ENCODE results near the gene LRRC14B.

DNA sequence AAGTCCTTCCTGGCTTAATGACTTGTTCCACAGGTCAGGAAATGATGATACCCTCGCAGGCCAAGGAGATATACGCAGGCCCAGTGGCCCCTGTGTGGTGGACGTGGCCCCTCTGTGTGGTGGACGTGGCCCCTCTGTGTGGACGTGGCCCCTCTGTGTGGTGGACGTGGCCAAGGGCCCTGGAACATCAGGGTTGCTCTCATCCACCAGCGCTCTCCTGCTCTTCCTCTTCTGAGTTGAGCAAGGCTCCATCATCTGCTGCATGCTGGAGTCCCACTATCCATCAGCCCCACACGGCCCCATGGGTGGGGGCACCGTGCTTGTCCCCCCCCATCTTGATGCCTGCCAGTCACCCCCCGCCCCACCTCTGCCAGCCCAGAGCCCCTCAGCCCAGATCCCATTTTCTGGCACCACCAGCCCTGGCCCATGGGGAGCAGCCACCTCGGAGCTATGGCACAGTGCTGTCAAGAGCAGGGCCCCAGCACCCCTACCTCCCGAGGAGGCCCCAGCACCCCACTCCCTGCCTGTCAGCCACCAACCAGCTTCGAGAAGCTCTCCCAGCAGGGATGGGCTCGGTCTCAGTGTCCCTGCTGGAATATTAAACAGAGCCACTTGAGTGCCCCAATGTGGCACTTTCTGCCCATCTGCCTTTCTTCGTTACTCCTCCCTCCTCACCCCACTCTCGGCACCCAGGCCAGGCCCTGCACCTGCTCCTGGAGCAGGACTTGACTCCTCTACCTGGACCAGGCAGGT, 8.1 kb downstream of the LRRC14B start:
- no peak for TF ChIP-seq CTCF (IDR thresholded peaks at IDR 0.05)
- TF ChIP-seq, protein P1, sequence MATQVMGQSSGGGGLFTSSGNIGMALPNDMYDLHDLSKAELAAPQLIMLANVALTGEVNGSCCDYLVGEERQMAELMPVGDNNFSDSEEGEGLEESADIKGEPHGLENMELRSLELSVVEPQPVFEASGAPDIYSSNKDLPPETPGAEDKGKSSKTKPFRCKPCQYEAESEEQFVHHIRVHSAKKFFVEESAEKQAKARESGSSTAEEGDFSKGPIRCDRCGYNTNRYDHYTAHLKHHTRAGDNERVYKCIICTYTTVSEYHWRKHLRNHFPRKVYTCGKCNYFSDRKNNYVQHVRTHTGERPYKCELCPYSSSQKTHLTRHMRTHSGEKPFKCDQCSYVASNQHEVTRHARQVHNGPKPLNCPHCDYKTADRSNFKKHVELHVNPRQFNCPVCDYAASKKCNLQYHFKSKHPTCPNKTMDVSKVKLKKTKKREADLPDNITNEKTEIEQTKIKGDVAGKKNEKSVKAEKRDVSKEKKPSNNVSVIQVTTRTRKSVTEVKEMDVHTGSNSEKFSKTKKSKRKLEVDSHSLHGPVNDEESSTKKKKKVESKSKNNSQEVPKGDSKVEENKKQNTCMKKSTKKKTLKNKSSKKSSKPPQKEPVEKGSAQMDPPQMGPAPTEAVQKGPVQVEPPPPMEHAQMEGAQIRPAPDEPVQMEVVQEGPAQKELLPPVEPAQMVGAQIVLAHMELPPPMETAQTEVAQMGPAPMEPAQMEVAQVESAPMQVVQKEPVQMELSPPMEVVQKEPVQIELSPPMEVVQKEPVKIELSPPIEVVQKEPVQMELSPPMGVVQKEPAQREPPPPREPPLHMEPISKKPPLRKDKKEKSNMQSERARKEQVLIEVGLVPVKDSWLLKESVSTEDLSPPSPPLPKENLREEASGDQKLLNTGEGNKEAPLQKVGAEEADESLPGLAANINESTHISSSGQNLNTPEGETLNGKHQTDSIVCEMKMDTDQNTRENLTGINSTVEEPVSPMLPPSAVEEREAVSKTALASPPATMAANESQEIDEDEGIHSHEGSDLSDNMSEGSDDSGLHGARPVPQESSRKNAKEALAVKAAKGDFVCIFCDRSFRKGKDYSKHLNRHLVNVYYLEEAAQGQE (IDR thresholded peaks at IDR 0.05; ENCODE audit: insufficient read depth in 1 of 2, low read depth in 2 of 2, low read length in 1 of 2) = no peak
